ENCODE measurements around the gene MRPS6. TPM values are rescaled to one million over a fixed set of nuclear protein-coding genes. Genes with fewer than 3 reads are reported as not detected.

Gene MRPS6
- total RNA-seq, 1 experiment from 2014 or later = 109 TPM

- in situ Hi-C loops (cut with HindIII; ENCODE audit: low pct_unique_long_range_greater_than_20kb, low sequenced_read_pairs) = no loop called here
- Histone ChIP-seq H3K4me1 (ENCODE audit: control insufficient read depth, insufficient read depth, low read length) (peaks cover 8% of the 10 kb centered on the region), H3K27ac (ENCODE audit: low read length) (no peak overlapping the region), H3K36me3 (ENCODE audit: control insufficient read depth, insufficient read depth, low read length) (no peaks in the 10 kb centered on the region; the same call in 1 of the 2 replicates), H3K27me3 (ENCODE audit: control insufficient read depth, insufficient read depth, low read length) (no peaks in the 10 kb centered on the region), H3K4me3 (ENCODE audit: low read depth in 2 of 2, low read length in 2 of 2) (no peak overlapping the region), H3K9me3 (ENCODE audit: control insufficient read depth, insufficient read depth, low read depth, low read length) (no peaks in the 10 kb centered on the region)
- intact Hi-C loops (cut with micrococcal nuclease; ENCODE audit: unreplicated experiment) = no loop called here
- ChIA-PET CTCF (no interaction called here), POLR2A (no interaction called here)
- TF ChIP-seq SIN3A (IDR thresholded peaks at IDR 0.05; ENCODE audit: borderline replicate concordance, insufficient read depth, low read depth, low read length) (no peak), CTCF (IDR thresholded peaks at IDR 0.05) (no peak), POLR2AphosphoS5 (IDR thresholded peaks at IDR 0.05; ENCODE audit: low read depth, low read length) (no peak), REST (IDR thresholded peaks at IDR 0.05; ENCODE audit: insufficient read depth in 1 of 2, low read depth in 2 of 2, low read length in 1 of 2) (no peak), TCF7L2 (IDR thresholded peaks at IDR 0.05; ENCODE audit: low read depth, low read length) (no peak)
- BruUV-seq (replicated peaks) = no TSS peak
- ATAC-seq (no peak), DNase-seq (ENCODE audit: low read depth, low spot score) (no peak)
Measured at GRCh38 chr21:34116569-34116968, 43.2 kb downstream of the MRPS6 start.

GRCh38 chr21:34120867-34121266 is 47.5 kb downstream of the MRPS6 start:
- Histone ChIP-seq H3K27me3 (ENCODE audit: control insufficient read depth, insufficient read depth, low read length) (no peaks in the 10 kb centered on the region), H3K27ac (ENCODE audit: low read length) (no peak overlapping the region), H3K36me3 (ENCODE audit: control insufficient read depth, insufficient read depth, low read length) (no peaks in the 10 kb centered on the region; the same call in 1 of the 2 replicates), H3K4me1 (ENCODE audit: control insufficient read depth, insufficient read depth, low read length) (peaks cover 6% of the 10 kb centered on the region), H3K4me3 (ENCODE audit: low read depth in 2 of 2, low read length in 2 of 2) (no peak overlapping the region), H3K9me3 (ENCODE audit: control insufficient read depth, insufficient read depth, low read depth, low read length) (no peaks in the 10 kb centered on the region)
- in situ Hi-C loops (cut with HindIII; ENCODE audit: low pct_unique_long_range_greater_than_20kb, low sequenced_read_pairs) (no loop called here), intact Hi-C loops (cut with micrococcal nuclease; ENCODE audit: unreplicated experiment) (no loop called here)
- ChIA-PET CTCF (no interaction called here), POLR2A (no interaction called here)
- ATAC-seq (no peak), DNase-seq (ENCODE audit: low read depth, low spot score) (no peak)
- no peak for TF ChIP-seq POLR2AphosphoS5 (IDR thresholded peaks at IDR 0.05; ENCODE audit: low read depth, low read length)
- TF ChIP-seq REST (IDR thresholded peaks at IDR 0.05; ENCODE audit: insufficient read depth in 1 of 2, low read depth in 2 of 2, low read length in 1 of 2) = no peak
- TF ChIP-seq TCF7L2 (IDR thresholded peaks at IDR 0.05; ENCODE audit: low read depth, low read length) = no peak
- BruUV-seq (replicated peaks) = no TSS peak
